Immature natural killer cell (primary cell): ENCODE results near the gene BPI. TPM values are rescaled to one million over a fixed set of nuclear protein-coding genes. Genes with fewer than 3 reads are reported as not detected.

Experiments used
- DNase-seq, 3 donors: peaks; one replicate each; pipeline ENCODE4 v3.0.0; 2022; ENCODE audit warnings: mixed read lengths in 1 of 3
- H3K27ac Mint-ChIP-seq, 6 donors: one replicate each; pipeline ENCODE4 v1.8.0; 2020; ENCODE audit warnings: mixed read lengths in 6 of 6, mild to moderate bottlenecking in 5 of 6, inconsistent platforms in 4 of 6, moderate library complexity in 3 of 6
- H3K27me3 Mint-ChIP-seq, 3 donors: one replicate each; pipeline ENCODE4 v1.8.0; 2020 to 2021; ENCODE audit warnings: low read depth in 3 of 3, mild to moderate bottlenecking in 3 of 3, mixed read lengths in 3 of 3, moderate library complexity in 3 of 3, inconsistent platforms in 1 of 3
- H3K36me3 Mint-ChIP-seq, 3 donors: one replicate each; pipeline ENCODE4 v1.8.0; 2020; ENCODE audit warnings: mixed read lengths in 3 of 3, inconsistent platforms in 2 of 3, mild to moderate bottlenecking in 2 of 3
- H3K4me1 Mint-ChIP-seq, 2 donors: one replicate each; pipeline ENCODE4 v1.8.0; 2020; ENCODE audit warnings: inconsistent platforms in 2 of 2, mild to moderate bottlenecking in 2 of 2, mixed read lengths in 2 of 2, moderate library complexity in 1 of 2
- H3K4me3 Mint-ChIP-seq, 5 donors: one replicate each; pipeline ENCODE4 v1.8.0; 2020; ENCODE audit warnings: mild to moderate bottlenecking in 5 of 5, mixed read lengths in 5 of 5, inconsistent platforms in 3 of 5, moderate library complexity in 3 of 5
- H3K9me3 Mint-ChIP-seq, 6 donors: one replicate each; pipeline ENCODE4 v1.8.0; 2020; ENCODE audit warnings: mild to moderate bottlenecking in 6 of 6, mixed read lengths in 6 of 6, inconsistent platforms in 4 of 6, moderate library complexity in 3 of 6
- polyA plus RNA-seq, 3 donors: library from polyadenylated mRNA; unstranded; fragments of 300-500 nt; fragmentation: Illumina TruSeq; gene quantifications; one replicate each; pipeline ENCODE4 v1.2.3, GENCODE V29; 2021

The BPI gene
- polyA plus RNA-seq, 3 donors from 2014 or later, result not detected

GRCh38 chr20:38386851-38387250 is 82.9 kb downstream of the BPI start:
- H3K27ac Mint-ChIP-seq, result no peak overlapping the region
- peaks cover 2 to 19% (median 5%) of the 10 kb centered on the region in 3 donors for H3K27me3 Mint-ChIP-seq
- no peak for DNase-seq
- H3K4me1 Mint-ChIP-seq, result no peaks in the 10 kb centered on the region
- H3K4me3 Mint-ChIP-seq, result no peak overlapping the region
- H3K9me3 Mint-ChIP-seq, result no peaks in the 10 kb centered on the region
- no peaks in the 10 kb centered on the region for H3K36me3 Mint-ChIP-seq

Other genes starting within 250 kb of the BPI start
- gene TGM2, start 138.9 kb upstream of the BPI start, polyA plus RNA-seq, result not detected
- not detected for gene KIAA1755, start 43.4 kb upstream of the BPI start, polyA plus RNA-seq
- gene LBP, start 42.3 kb downstream of the BPI start, polyA plus RNA-seq, result not detected
- 10 to 100 TPM; 42.8 to 86.0 (median 44.9) TPM for gene SNHG17, start 131.2 kb downstream of the BPI start, polyA plus RNA-seq
- gene RALGAPB, start 168.7 kb downstream of the BPI start, polyA plus RNA-seq, result 10 to 100 TPM in 2 of 3 donors, 1 to 10 TPM in 1; 7.5 to 16.7 (median 14.7) TPM